Neutrophil (primary cell): ENCODE data around the gene TIMM13.

Experiments used
- H3K27ac ChIP-seq: fragments of 200-600 bp; sonication (generic); 2 replicates; pipeline ENCODE4 v1.5.1; 2016; ENCODE audit warnings: mild to moderate bottlenecking, moderate library complexity
- H3K27me3 ChIP-seq: fragments of 200-600 bp; sonication (generic); 2 replicates; pipeline ENCODE4 v1.6.0; 2016; ENCODE audit warnings: mild to moderate bottlenecking
- H3K36me3 ChIP-seq: fragments of 200-600 bp; sonication (generic); 2 replicates; pipeline ENCODE4 v1.5.1; 2017
- H3K4me1 ChIP-seq, 2 experiments: fragments of 200-600 bp in 1 of 2; sonication (generic) in 1 of 2; 1 replicate in 1 of 2; 2 replicates in 1 of 2; pipeline versions ENCODE4 v1.5.1 to v1.6.1; 2013 to 2016; ENCODE audit warnings: low read depth in 1 of 2, low read length in 1 of 2, mild to moderate bottlenecking in 1 of 2, moderate library complexity in 1 of 2; ENCODE audit not compliant: control insufficient read depth in 1 of 2, insufficient read depth in 1 of 2
- H3K4me3 ChIP-seq, 2 experiments: fragments of 200-600 bp in 1 of 2; sonication (generic) in 1 of 2; 1 replicate in 1 of 2; 2 replicates in 1 of 2; pipeline ENCODE4 v1.5.1; 2013 to 2016; ENCODE audit warnings: low read depth in 1 of 2, low read length in 1 of 2, mild to moderate bottlenecking in 1 of 2, moderate library complexity in 1 of 2
- H3K9me3 ChIP-seq: fragments of 200-600 bp; sonication (generic); 2 replicates; pipeline ENCODE4 v1.5.1; 2016
- TF ChIP-seq, protein P1 (sequence below): fragments of 200-600 bp; sonication (generic); IDR thresholded peaks from 2 replicates; pipeline ENCODE4 v1.5.1; 2016; ENCODE audit warnings: antibody characterized with exemption

The TIMM13 gene

DNA sequence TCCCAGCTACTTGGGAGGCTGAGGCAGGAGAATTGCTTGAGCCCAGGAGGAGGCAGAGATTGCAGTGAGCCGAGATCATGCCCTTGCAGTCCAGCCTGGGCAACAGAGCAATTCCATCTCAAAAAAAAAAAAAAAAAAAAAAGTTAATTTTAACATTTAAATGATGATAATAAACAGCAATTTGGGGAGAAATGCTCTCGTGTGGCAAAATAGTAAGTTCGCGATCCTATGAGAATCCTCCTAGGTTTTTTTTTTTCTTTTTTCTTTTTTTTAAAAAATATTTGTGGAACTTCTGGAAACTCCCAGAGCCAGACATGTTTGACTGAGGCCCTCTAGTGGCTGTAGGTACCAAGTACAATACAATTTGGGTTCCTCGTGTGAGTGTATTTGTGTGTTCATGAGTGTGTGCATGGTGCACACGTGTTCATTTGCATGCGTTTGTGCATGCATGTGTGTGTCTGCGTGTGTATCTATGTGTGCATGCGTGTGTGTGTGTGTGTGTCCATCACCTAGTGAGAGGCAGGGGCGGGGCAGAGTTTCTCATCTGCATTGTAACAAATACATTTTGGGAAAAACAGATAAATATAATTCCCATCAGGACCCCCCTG, 36.2 kb downstream of the TIMM13 start:
- H3K36me3 ChIP-seq: no peaks in the 10 kb centered on the region
- H3K27me3 ChIP-seq: no peaks in the 10 kb centered on the region
- H3K4me3 ChIP-seq: no peak overlapping the region
- no peaks in the 10 kb centered on the region for H3K9me3 ChIP-seq
- H3K27ac ChIP-seq: no peak overlapping the region
- TF ChIP-seq, protein P1, sequence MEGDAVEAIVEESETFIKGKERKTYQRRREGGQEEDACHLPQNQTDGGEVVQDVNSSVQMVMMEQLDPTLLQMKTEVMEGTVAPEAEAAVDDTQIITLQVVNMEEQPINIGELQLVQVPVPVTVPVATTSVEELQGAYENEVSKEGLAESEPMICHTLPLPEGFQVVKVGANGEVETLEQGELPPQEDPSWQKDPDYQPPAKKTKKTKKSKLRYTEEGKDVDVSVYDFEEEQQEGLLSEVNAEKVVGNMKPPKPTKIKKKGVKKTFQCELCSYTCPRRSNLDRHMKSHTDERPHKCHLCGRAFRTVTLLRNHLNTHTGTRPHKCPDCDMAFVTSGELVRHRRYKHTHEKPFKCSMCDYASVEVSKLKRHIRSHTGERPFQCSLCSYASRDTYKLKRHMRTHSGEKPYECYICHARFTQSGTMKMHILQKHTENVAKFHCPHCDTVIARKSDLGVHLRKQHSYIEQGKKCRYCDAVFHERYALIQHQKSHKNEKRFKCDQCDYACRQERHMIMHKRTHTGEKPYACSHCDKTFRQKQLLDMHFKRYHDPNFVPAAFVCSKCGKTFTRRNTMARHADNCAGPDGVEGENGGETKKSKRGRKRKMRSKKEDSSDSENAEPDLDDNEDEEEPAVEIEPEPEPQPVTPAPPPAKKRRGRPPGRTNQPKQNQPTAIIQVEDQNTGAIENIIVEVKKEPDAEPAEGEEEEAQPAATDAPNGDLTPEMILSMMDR: peak; percentile 80
- peaks cover 19 to 26% of the 10 kb centered on the region in 2 experiments for H3K4me1 ChIP-seq

DNA sequence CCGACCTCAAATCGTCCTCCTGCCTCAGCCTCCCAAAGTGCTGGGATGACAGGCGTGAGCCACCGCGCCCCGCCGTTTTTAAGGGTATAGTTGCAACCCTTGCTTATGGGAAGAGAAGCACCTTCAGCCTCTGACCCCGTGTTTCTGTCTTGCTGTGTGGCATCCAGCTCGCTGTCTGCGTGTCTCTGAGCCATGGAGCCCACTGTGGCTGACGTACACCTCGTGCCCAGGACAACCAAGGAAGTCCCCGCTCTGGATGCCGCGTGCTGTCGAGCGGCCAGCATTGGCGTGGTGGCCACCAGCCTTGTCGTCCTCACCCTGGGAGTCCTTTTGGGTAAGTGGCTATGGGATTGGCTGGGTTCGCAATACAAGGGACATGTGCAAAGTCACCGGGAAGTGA, 37.8 kb downstream of the TIMM13 start:
- no peak overlapping the region for H3K27ac ChIP-seq
- H3K9me3 ChIP-seq: no peaks in the 10 kb centered on the region
- no peak overlapping the region for H3K4me3 ChIP-seq
- H3K27me3 ChIP-seq: no peaks in the 10 kb centered on the region
- no peaks in the 10 kb centered on the region for H3K36me3 ChIP-seq
- TF ChIP-seq, protein P1: no peak
- peaks cover 15 to 21% of the 10 kb centered on the region in 2 experiments for H3K4me1 ChIP-seq

DNA sequence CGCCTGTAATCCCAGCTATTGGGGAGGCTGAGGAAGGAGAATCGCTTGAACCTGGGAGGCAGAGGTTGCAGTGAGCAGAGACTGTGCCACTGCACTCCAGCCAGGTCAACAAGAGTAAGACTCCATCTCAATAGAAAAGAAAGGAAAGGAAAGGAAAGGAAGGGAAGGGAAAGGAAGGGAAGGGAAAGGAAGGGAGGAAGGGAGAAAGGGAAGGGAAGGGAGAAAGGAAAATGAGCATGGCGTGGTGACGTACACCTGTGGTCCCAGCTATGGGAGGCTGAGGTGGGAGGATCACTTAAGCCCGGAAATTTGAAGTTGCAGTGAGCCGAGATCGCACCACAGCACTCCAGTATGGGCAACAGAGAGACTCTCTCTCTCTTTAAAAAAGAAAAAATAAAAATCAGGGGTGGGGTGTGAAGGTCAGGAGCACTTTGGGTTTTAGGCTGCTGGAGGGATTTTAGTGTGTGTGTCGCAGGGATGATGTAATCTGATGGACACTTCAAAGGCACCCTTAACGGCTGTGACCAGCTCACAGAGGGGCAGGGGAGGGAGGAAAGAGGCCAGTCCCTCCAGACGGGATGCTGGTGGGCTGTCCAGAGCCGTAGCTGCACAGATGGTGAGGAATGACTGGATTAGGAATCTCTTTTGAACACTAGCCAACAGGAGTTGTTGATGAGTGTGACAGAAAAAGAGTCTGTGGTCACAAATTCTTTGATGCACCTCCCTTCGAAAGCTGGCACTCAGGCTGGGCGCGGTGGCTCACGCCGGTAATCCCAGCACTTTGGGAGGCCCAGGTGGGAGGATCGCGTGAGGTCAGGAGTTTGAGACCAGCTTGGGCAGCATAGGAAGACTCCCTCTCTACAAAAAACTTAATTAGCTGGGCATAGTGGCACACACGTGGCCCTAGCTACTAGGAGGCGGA, 39.8 kb downstream of the TIMM13 start:
- Histone ChIP-seq H3K27ac (no peak overlapping the region), H3K27me3 (no peaks in the 10 kb centered on the region), H3K9me3 (no peaks in the 10 kb centered on the region), H3K4me1 (peaks cover 2 to 12% of the 10 kb centered on the region in 2 experiments), H3K36me3 (no peaks in the 10 kb centered on the region), H3K4me3 (no peak overlapping the region)
- TF ChIP-seq, protein P1: no peak

GRCh38 chr19:2385053-2385721, 42.2 kb downstream of the TIMM13 start:
- TF ChIP-seq, protein P1: no peak
- Histone ChIP-seq H3K27ac (no peak overlapping the region), H3K4me1 (peaks cover 2 to 9% of the 10 kb centered on the region in 2 experiments), H3K36me3 (no peaks in the 10 kb centered on the region), H3K9me3 (no peaks in the 10 kb centered on the region), H3K4me3 (no peak overlapping the region), H3K27me3 (no peaks in the 10 kb centered on the region)

DNA sequence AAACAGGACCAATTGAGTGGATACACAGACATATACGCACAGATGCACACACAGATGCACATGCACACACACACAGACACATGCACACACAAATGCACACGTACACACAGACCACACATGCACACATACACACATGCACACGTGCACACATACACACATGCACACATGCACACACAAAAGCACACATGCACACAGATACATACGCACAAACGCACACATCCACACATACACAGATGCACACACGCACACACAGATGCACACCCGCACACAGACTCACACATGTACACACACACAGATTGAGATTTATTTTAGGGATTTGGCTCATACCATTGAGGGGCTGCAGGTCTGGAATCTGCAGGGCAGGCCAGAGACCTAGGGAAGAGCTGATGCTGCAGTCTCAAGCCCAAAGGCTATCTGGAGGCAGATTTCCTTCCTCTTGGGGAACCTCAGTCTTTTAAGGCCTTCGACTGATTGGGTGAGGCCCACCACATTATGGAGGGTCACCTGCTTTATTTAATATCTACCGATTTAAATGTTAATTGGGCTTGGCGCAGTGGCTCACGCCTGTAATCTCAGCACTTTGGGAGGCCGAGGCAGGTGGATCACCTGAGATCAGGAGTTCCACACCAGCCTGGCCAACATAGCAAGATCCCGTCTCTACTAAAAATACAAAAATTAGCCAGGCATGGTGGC, 44.7 kb downstream of the TIMM13 start:
- Histone ChIP-seq H3K4me3 (no peak overlapping the region), H3K27me3 (no peaks in the 10 kb centered on the region), H3K4me1 (peaks cover 2 to 9% of the 10 kb centered on the region in 2 experiments), H3K27ac (no peak overlapping the region), H3K36me3 (no peaks in the 10 kb centered on the region), H3K9me3 (no peaks in the 10 kb centered on the region)
- TF ChIP-seq, protein P1: no peak
